K562 (cell line): ENCODE data around the gene CNOT6L. TPM values are rescaled to one million over a fixed set of nuclear protein-coding genes. Genes with fewer than 3 reads are reported as not detected.

Experiments used
- CBX3 ChIP-seq, 2 experiments: IDR thresholded peaks; 1 replicate in 1 of 2; 2 replicates in 1 of 2; pipeline ENCODE4 v1.6.1; 2012; ENCODE audit warnings: inconsistent platforms in 2 of 2, low read length in 2 of 2, borderline replicate concordance in 1 of 2, control low read depth in 1 of 2
- ETS2 ChIP-seq: IDR thresholded peaks from 2 replicates; pipeline ENCODE4 v1.6.1; 2016; ENCODE audit warnings: borderline replicate concordance, missing genetic modification characterization, mild to moderate bottlenecking, moderate library complexity, missing compliant biosample characterization; ENCODE audit not compliant: poor library complexity, severe bottlenecking
- GTF3C2 ChIP-seq: IDR thresholded peaks from 3 replicates; pipeline ENCODE4 v1.6.1; 2011; ENCODE audit warnings: borderline replicate concordance, mild to moderate bottlenecking, moderate library complexity; ENCODE audit not compliant: insufficient read length; ENCODE audit errors: extremely low read depth
- HNRNPH1 ChIP-seq: fragments of 200-400 bp; formaldehyde crosslinking; optimal IDR thresholded peaks from 2 replicates; pipeline ENCODE3; 2017; ENCODE audit warnings: low read depth, mild to moderate bottlenecking, low read length, moderate library complexity
- MXI1 ChIP-seq: IDR thresholded peaks from 2 replicates; pipeline ENCODE4 v1.6.1; 2011; ENCODE audit warnings: low read depth, mild to moderate bottlenecking, improper control_type of control experiment, low read length
- NELFE ChIP-seq: IDR thresholded peaks from 2 replicates; pipeline ENCODE4 v1.6.1; 2011; ENCODE audit warnings: mild to moderate bottlenecking; ENCODE audit not compliant: insufficient read depth, insufficient read length
- NKRF ChIP-seq: fragments of 450-650 bp; IDR thresholded peaks from 2 replicates; pipeline ENCODE4 v1.6.1; 2016; ENCODE audit warnings: borderline replicate concordance
- TBP ChIP-seq: optimal IDR thresholded peaks from 2 replicates; pipeline ENCODE3; 2011; ENCODE audit warnings: low read depth, low read length, improper control_type of control experiment
- polyA plus RNA-seq, 8 experiments: library from polyadenylated mRNA; depleted of rRNA in 4 of 8; stranded (reverse) in 5 of 8; unstranded in 3 of 8; fragments of >200 nt; fragmentation: Nextera tagmentation in 2 of 8; fragmentation: Illumina TruSeq in 1 of 8; extraction: Ambion mirVana in 2 of 8; extraction: Trizol in 1 of 8; gene quantifications; 2 replicates each; pipeline versions ENCODE4 v1.2.1 to v1.2.3, GENCODE V29; 2011 to 2014; ENCODE audit warnings: inconsistent platforms in 1 of 8, missing spikeins in 1 of 8
- total RNA-seq, 7 experiments: library from RNA; depleted of rRNA in 6 of 7; stranded (reverse); fragments of >200 nt in 6 of 7; fragmentation: Illumina TruSeq in 2 of 7; extraction: Trizol in 2 of 7; gene quantifications; 2 replicates each; pipeline versions ENCODE4 v1.2.1 to v1.2.3, GENCODE V29; 2011 to 2021; ENCODE audit warnings: low replicate concordance in 1 of 7
- TF ChIP-seq, protein P1 (sequence below), 3 experiments: fragments of 200-800 bp in 1 of 3; fragments of 250-450 bp in 1 of 3; fragments of 450-650 bp in 1 of 3; sonication (Bioruptor Pico) in 1 of 3; sonication (Bioruptor generic) in 1 of 3; formaldehyde crosslinking in 1 of 3; IDR thresholded peaks; 2 replicates each; pipeline versions ENCODE4 v1.6.1 to v1.8.0; 2016 to 2022; ENCODE audit warnings: mild to moderate bottlenecking in 2 of 3, missing genetic modification characterization in 2 of 3, missing compliant biosample characterization in 1 of 3, moderate library complexity in 1 of 3

The CNOT6L gene
- total and polyA plus RNA-seq, 9 of the 15 experiments (the other 6 are each of a cell fraction or from before 2014, with no cell fraction given), result 3.7 to 27.9 (median 6.5) TPM

DNA sequence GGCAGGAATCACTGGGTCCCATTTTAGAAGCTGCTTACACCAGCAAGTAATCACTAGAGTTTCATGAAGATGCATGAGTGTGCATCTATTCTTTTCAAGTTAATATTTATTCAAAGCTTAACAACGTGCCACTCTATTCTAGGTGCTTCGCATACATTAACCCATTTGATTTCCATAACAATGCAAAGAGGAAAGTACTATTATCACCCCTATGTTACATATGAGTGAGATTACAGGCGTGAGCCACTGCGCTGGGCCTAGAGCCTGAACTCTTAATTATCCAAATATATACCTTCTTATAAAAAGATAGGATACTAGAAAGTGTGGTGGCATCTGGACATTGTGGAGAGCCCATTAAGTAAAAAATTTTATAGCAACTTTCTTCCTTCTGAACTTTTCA is 148.1 kb downstream of the CNOT6L start (continued):
- TF ChIP-seq NKRF, result no peak
- TF ChIP-seq MXI1, result no peak
- TF ChIP-seq ETS2 (tag), result no peak
- no peak for TF ChIP-seq CBX3 (IDR thresholded peaks at IDR 0.05; ENCODE audit: borderline replicate concordance in 1 of 2, low read length in 2 of 2)
- TF ChIP-seq GTF3C2, result no peak
- TF ChIP-seq TBP, result no peak
- TF ChIP-seq, protein P1, sequence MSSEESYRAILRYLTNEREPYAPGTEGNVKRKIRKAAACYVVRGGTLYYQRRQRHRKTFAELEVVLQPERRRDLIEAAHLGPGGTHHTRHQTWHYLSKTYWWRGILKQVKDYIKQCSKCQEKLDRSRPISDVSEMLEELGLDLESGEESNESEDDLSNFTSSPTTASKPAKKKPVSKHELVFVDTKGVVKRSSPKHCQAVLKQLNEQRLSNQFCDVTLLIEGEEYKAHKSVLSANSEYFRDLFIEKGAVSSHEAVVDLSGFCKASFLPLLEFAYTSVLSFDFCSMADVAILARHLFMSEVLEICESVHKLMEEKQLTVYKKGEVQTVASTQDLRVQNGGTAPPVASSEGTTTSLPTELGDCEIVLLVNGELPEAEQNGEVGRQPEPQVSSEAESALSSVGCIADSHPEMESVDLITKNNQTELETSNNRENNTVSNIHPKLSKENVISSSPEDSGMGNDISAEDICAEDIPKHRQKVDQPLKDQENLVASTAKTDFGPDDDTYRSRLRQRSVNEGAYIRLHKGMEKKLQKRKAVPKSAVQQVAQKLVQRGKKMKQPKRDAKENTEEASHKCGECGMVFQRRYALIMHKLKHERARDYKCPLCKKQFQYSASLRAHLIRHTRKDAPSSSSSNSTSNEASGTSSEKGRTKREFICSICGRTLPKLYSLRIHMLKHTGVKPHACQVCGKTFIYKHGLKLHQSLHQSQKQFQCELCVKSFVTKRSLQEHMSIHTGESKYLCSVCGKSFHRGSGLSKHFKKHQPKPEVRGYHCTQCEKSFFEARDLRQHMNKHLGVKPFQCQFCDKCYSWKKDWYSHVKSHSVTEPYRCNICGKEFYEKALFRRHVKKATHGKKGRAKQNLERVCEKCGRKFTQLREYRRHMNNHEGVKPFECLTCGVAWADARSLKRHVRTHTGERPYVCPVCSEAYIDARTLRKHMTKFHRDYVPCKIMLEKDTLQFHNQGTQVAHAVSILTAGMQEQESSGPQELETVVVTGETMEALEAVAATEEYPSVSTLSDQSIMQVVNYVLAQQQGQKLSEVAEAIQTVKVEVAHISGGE (CRISPR knock-in tag; IDR thresholded peaks at IDR 0.05), result no peak
- no peak for TF ChIP-seq HNRNPH1
- no peak for TF ChIP-seq NELFE
